Smooth muscle cell (in vitro differentiated cells): ENCODE measurements around the gene LPP. TPM values are rescaled to one million over a fixed set of nuclear protein-coding genes. Genes with fewer than 3 reads are reported as not detected.

Experiments
- DNase-seq: peaks from one replicate; lab custom pipeline; 2025; ENCODE audit not compliant: unreplicated experiment; lab: John Stamatoyannopoulos, UW
- H2AFZ ChIP-seq: fragments of 200-600 bp; sonication (generic); 2 replicates; pipeline ENCODE4 v1.6.0; 2016; ENCODE audit warnings: antibody characterized with exemption, low read depth, mild to moderate bottlenecking
- H3F3A ChIP-seq: fragments of 200-600 bp; sonication (generic); 2 replicates; pipeline ENCODE4 v1.6.0; 2017; ENCODE audit warnings: antibody characterized with exemption, low read depth
- H3K27ac ChIP-seq: fragments of 200-600 bp; sonication (generic); 2 replicates; pipeline ENCODE4 v1.5.1; 2016; ENCODE audit warnings: low read depth, mild to moderate bottlenecking
- H3K27me3 ChIP-seq: fragments of 200-600 bp; sonication (generic); 2 replicates; pipeline ENCODE4 v1.6.1; 2016; ENCODE audit warnings: low read depth, mild to moderate bottlenecking
- H3K36me3 ChIP-seq: fragments of 200-600 bp; sonication (generic); 2 replicates; pipeline ENCODE4 v1.5.1; 2016; ENCODE audit warnings: low read depth
- H3K4me1 ChIP-seq: fragments of 200-600 bp; sonication (generic); 2 replicates; pipeline ENCODE4 v1.5.1; 2016; ENCODE audit warnings: low read depth
- H3K4me2 ChIP-seq: fragments of 200-600 bp; sonication (generic); 2 replicates; pipeline ENCODE4 v1.6.0; 2016; ENCODE audit warnings: mild to moderate bottlenecking
- H3K4me3 ChIP-seq: fragments of 200-600 bp; sonication (generic); 2 replicates; pipeline ENCODE4 v1.5.1; 2016; ENCODE audit warnings: mild to moderate bottlenecking
- H3K79me2 ChIP-seq: fragments of 200-600 bp; sonication (generic); 2 replicates; pipeline ENCODE4 v1.6.0; 2016; ENCODE audit warnings: low read depth, mild to moderate bottlenecking
- H3K9ac ChIP-seq: fragments of 200-600 bp; sonication (generic); 2 replicates; pipeline ENCODE4 v1.6.0; 2016; ENCODE audit warnings: low read depth
- H3K9me3 ChIP-seq: fragments of 200-600 bp; sonication (generic); replicated peaks from 2 replicates; pipeline ENCODE4 v1.5.1; 2016; ENCODE audit warnings: low read depth
- H4K20me1 ChIP-seq: fragments of 200-600 bp; sonication (generic); 2 replicates; pipeline ENCODE4 v1.6.0; 2016; ENCODE audit warnings: low read depth
- CTCF ChIP-seq: fragments of 200-600 bp; sonication (generic); IDR thresholded peaks from 2 replicates; pipeline ENCODE4 v1.5.1; 2017; ENCODE audit warnings: borderline replicate concordance, mild to moderate bottlenecking, antibody characterized with exemption; ENCODE audit not compliant: insufficient read depth, poor library complexity, severe bottlenecking
- WGBS: methylation state at CpG from one replicate; pipeline ENCODE4 v1.1.7; 2016; ENCODE audit warnings: low lambda C conversion rate; 5-methylcytosine and 5-hydroxymethylcytosine counted together
- polyA plus RNA-seq: library from polyadenylated mRNA; unstranded; fragments of >200 nt; fragmentation: Nextera tagmentation; extraction: Ambion mirVana; gene quantifications from 2 replicates; pipeline ENCODE4 v1.2.1, GENCODE V29; 2016
- total RNA-seq: library from RNA; depleted of rRNA; stranded (reverse); fragments of >200 nt; gene quantifications from 2 replicates; pipeline ENCODE4 v1.2.3, GENCODE V29; 2014

LPP gene
- total and polyA plus RNA-seq, 2 experiments from 2014 or later: 42.3 to 128 TPM

DNA sequence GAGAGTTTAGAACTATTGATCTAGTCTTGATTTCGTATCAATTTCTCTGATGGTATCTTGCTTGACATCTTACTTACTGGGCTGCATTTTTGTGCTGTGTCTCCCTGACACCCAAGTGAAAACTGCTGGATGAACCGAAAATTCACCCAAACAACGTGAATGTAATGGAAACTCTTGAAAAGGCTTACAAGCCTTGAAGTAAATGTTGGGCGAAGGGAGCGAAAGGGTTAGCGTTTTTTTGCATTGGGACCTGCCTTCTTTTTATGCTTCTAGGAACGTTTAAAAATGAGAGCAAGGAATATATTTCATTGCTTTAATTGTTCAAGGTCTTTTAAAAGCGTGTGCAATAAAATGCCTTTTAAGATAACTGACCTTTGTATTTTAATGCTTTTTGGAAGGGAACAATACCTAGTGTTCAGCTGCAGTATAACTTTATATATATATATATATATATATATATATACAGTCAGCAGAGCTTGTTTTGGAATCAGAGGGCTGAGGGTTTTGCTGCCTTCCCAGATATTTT, 94.1 kb downstream of the LPP start:
- Histone ChIP-seq H3K9ac (no peak overlapping the region), H3K36me3 (no peaks in the 10 kb centered on the region), H3K9me3 (no peaks in the 10 kb centered on the region), H3F3A (no peaks in the 10 kb centered on the region), H4K20me1 (peaks cover 72% of the 10 kb centered on the region), H3K27me3 (no peaks in the 10 kb centered on the region), H3K4me1 (no peaks in the 10 kb centered on the region), H3K4me2 (no peak overlapping the region), H3K27ac (no peak overlapping the region), H3K79me2 (peaks cover 82% of the 10 kb centered on the region), H2AFZ (no peak overlapping the region), H3K4me3 (no peak overlapping the region)
- WGBS: 79% methylated on average over 8 of the region's 8 CpGs
- no peak for DNase-seq
- no peak for TF ChIP-seq CTCF

- Histone ChIP-seq H3K27ac (no peak overlapping the region), H3K36me3 (peaks cover 3% of the 10 kb centered on the region), H3K9me3 (no peaks in the 10 kb centered on the region), H3K9ac (no peak overlapping the region), H3K27me3 (no peaks in the 10 kb centered on the region), H3K4me1 (peaks cover 9% of the 10 kb centered on the region), H3K4me3 (no peak overlapping the region), H2AFZ (no peak overlapping the region), H3K79me2 (peaks cover 78% of the 10 kb centered on the region), H3K4me2 (no peak overlapping the region), H3F3A (no peaks in the 10 kb centered on the region), H4K20me1 (peaks cover 70% of the 10 kb centered on the region)
- no peak for DNase-seq
- 96% methylated on average over 5 of the region's 5 CpGs for WGBS
- no peak for TF ChIP-seq CTCF
Measured at GRCh38 chr3:188253123-188253793, 99.3 kb downstream of the LPP start.

GRCh38 chr3:188253800-188254452, 100.0 kb downstream of the LPP start:
- 95% methylated on average over 2 of the region's 2 CpGs for WGBS
- Histone ChIP-seq H3K27me3 (no peaks in the 10 kb centered on the region), H3K79me2 (peaks cover 79% of the 10 kb centered on the region), H4K20me1 (peaks cover 71% of the 10 kb centered on the region), H3K4me2 (no peak overlapping the region), H3K4me1 (peaks cover 9% of the 10 kb centered on the region), H3K9ac (no peak overlapping the region), H3F3A (no peaks in the 10 kb centered on the region), H3K4me3 (no peak overlapping the region), H2AFZ (no peak overlapping the region), H3K27ac (no peak overlapping the region), H3K36me3 (peaks cover 3% of the 10 kb centered on the region), H3K9me3 (no peaks in the 10 kb centered on the region)
- no peak for TF ChIP-seq CTCF
- DNase-seq: no peak
